A673 (cell line): Measurements from ENCODE around the gene PI4K2B. TPM values are rescaled to one million over a fixed set of nuclear protein-coding genes. Genes with fewer than 3 reads are reported as not detected.
"Not testable (repeated sequence)": the region's sequence is repeated elsewhere in the genome, so short reads cannot be mapped to it uniquely, and the experiment has no call there.

Experiments used
- BruUV-seq: library from RNA; stranded (reverse); fragments of 400-500 nt; replicated peaks from 2 replicates; lab custom pipeline; 2021; lab: Mats Ljungman, UMichigan
- CTCF ChIA-PET: fragments of 300-600 bp; sonication (Branson Sonifier 250); formaldehyde crosslinking; loops from one replicate; lab custom pipeline; 2022; ENCODE audit warnings: antibody characterized with exemption; lab: Charles Lee
- POLR2A ChIA-PET: fragments of 300-600 bp; sonication (Branson Sonifier 250); formaldehyde crosslinking; loops from one replicate; lab custom pipeline; 2022; ENCODE audit warnings: antibody characterized with exemption; ENCODE audit not compliant: low non-redundant PET; lab: Charles Lee
- DNase-seq: peaks from one replicate; pipeline ENCODE4 v3.0.0-alpha.2; 2015; ENCODE audit warnings: low spot score
- H3K27ac ChIP-seq: fragments of 200-600 bp; sonication (generic); 2 replicates; pipeline ENCODE4 v1.5.1; 2016; ENCODE audit warnings: mixed run types, low read depth, mild to moderate bottlenecking, mixed read lengths, antibody characterized with exemption, low read length; ENCODE audit not compliant: poor library complexity, severe bottlenecking
- H3K27me3 ChIP-seq: fragments of 200-600 bp; sonication (generic); replicated peaks from 2 replicates; pipeline ENCODE4 v1.6.1; 2017; ENCODE audit warnings: mixed run types, low read depth, mild to moderate bottlenecking, mixed read lengths, antibody characterized with exemption, low read length; ENCODE audit not compliant: insufficient read depth, poor library complexity
- H3K36me3 ChIP-seq: fragments of 200-600 bp; sonication (generic); 2 replicates; pipeline ENCODE4 v1.6.1; 2016; ENCODE audit warnings: mixed run types, mild to moderate bottlenecking, mixed read lengths, antibody characterized with exemption, low read length; ENCODE audit not compliant: insufficient read depth, poor library complexity, severe bottlenecking
- H3K4me1 ChIP-seq: fragments of 200-600 bp; sonication (generic); 2 replicates; pipeline ENCODE4 v1.6.1; 2017; ENCODE audit warnings: mixed run types, mild to moderate bottlenecking, mixed read lengths, antibody characterized with exemption, low read length; ENCODE audit not compliant: insufficient read depth, poor library complexity, severe bottlenecking
- H3K4me3 ChIP-seq: fragments of 200-600 bp; sonication (generic); 2 replicates; pipeline ENCODE4 v1.5.1; 2016; ENCODE audit warnings: low read depth, mixed run types, mild to moderate bottlenecking, mixed read lengths, low read length; ENCODE audit not compliant: poor library complexity, severe bottlenecking
- H3K9me3 ChIP-seq: fragments of 200-600 bp; sonication (generic); 2 replicates; pipeline ENCODE4 v1.6.1; 2016; ENCODE audit warnings: mixed run types, low read depth, mild to moderate bottlenecking, mixed read lengths, antibody characterized with exemption, low read length; ENCODE audit not compliant: poor library complexity, severe bottlenecking
- EZH2 ChIP-seq: fragments of 200-600 bp; sonication (generic); IDR thresholded peaks from 2 replicates; pipeline ENCODE4 v1.6.1; 2017; ENCODE audit warnings: borderline replicate concordance, low read depth, mild to moderate bottlenecking, mixed read lengths, antibody characterized with exemption, low read length; ENCODE audit not compliant: poor library complexity, severe bottlenecking
- intact Hi-C: fragments of 100-400 bp; cut with micrococcal nuclease; formaldehyde crosslinking; loops from one replicate; pipeline ENCODE4 v1.10.0; 2022; ENCODE audit not compliant: unreplicated experiment
- total RNA-seq: library from RNA; stranded (reverse); gene quantifications from 2 replicates; pipeline ENCODE4 v1.2.3, GENCODE V29; 2021
- TF ChIP-seq, protein P1 (sequence below): fragments of 300-800, 200-600 bp; sonication (generic); conservative IDR thresholded peaks from 2 replicates; pipeline ENCODE4 v1.5.1; 2017; ENCODE audit warnings: low read depth, mild to moderate bottlenecking, antibody characterized with exemption, low read length, moderate library complexity, mixed read lengths

Gene PI4K2B
- total RNA-seq, 1 experiment from 2014 or later = 13.3 TPM

DNA sequence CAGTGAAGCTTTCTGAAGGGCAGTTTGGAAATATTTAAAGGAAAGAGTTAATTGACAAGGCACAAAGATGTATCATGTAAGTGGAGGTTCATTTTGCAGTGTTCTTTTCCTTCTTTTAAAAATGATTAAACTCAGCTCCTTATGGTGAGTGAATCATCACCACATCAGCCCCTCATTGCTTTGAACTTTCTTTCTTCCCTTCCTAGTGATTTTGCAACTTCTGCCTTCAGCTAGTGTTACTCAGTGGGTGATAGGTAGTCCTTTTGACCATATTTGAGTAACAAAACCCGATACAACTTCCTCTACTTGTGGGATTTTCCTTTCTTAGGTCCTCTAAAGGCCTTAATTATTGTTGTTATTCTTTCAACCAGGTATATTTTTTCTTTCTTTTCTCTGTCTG, 86.9 kb downstream of the PI4K2B start:
- peak; percentile 4 for DNase-seq
- Histone ChIP-seq H3K9me3 (no peaks in the 10 kb centered on the region), H3K27ac (no peak overlapping the region), H3K4me3 (no peak overlapping the region), H3K27me3 (no peaks in the 10 kb centered on the region), H3K4me1 (no peaks in the 10 kb centered on the region), H3K36me3 (no peaks in the 10 kb centered on the region)
- intact Hi-C loops = no loop called here
- POLR2A ChIA-PET = no interaction called here
- CTCF ChIA-PET = interaction anchor here (1.4 kb wide), 1 partner anchor 8 kb away, joined by 8 read pairs; the partner anchor contains the start of gene ZCCHC4
- BruUV-seq = no TSS peak
- no peak for TF ChIP-seq EZH2

DNA sequence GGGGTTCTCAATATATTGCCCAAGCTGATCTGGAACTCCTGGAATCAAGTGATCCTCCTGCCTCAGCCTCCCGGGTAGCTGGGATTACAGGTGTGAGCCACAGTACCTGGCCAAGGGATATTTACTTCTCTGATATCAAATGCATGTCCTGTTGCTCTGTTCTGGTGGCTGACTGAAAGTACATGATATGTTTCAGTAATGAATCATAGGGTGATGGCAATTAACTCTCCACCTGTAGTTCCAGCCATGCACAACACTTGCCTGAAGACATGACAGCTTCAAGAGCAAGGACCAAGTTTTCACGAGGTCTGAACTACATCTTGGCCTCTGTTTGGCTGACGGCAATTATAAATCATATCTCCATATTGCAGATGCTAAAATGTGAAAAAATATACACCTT, 87.9 kb downstream of the PI4K2B start:
- no TSS peak for BruUV-seq
- TF ChIP-seq, protein P1, sequence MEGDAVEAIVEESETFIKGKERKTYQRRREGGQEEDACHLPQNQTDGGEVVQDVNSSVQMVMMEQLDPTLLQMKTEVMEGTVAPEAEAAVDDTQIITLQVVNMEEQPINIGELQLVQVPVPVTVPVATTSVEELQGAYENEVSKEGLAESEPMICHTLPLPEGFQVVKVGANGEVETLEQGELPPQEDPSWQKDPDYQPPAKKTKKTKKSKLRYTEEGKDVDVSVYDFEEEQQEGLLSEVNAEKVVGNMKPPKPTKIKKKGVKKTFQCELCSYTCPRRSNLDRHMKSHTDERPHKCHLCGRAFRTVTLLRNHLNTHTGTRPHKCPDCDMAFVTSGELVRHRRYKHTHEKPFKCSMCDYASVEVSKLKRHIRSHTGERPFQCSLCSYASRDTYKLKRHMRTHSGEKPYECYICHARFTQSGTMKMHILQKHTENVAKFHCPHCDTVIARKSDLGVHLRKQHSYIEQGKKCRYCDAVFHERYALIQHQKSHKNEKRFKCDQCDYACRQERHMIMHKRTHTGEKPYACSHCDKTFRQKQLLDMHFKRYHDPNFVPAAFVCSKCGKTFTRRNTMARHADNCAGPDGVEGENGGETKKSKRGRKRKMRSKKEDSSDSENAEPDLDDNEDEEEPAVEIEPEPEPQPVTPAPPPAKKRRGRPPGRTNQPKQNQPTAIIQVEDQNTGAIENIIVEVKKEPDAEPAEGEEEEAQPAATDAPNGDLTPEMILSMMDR = no peak
- no peak for TF ChIP-seq EZH2
- CTCF ChIA-PET = interaction anchor here (1.4 kb wide), 1 partner anchor 9 kb away, joined by 8 read pairs; the partner anchor contains the start of gene ZCCHC4

DNA sequence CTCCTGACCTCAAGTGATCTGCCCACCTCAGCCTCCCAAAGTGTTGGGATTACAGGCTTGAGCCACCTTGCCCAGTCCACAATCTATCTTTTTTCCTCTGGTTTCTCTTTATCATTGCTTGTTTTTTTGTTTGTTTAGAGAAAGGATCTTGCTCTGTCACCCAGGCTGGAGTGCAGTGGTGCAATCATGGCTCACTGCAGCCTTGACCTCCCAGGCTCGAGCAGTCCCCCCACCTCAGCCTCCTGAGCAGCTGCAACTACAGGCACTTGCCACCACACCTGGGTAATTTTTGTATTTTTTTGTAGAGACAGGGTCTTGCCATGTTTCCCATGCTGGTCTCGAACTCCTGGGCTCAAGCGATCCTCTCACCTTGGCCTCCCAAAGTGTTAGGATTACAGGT, 94.6 kb downstream of the PI4K2B start:
- DNase-seq, intact Hi-C loops, BruUV-seq, POLR2A ChIA-PET, H3K4me1 ChIP-seq, H3K27me3 ChIP-seq, H3K27ac ChIP-seq, CTCF ChIA-PET, H3K4me3 ChIP-seq, H3K9me3 ChIP-seq, H3K36me3 ChIP-seq: not testable (repeated sequence)

More for the DNA sequence above, 87.9 kb downstream of the PI4K2B start:
- no peaks in the 10 kb centered on the region for H3K36me3 ChIP-seq
- H3K27ac ChIP-seq = no peak overlapping the region
- no peak overlapping the region for H3K4me3 ChIP-seq
- no peaks in the 10 kb centered on the region for H3K9me3 ChIP-seq
- no peak for DNase-seq
- intact Hi-C loops = no loop called here
- POLR2A ChIA-PET = no interaction called here
- H3K4me1 ChIP-seq = no peaks in the 10 kb centered on the region
- H3K27me3 ChIP-seq = no peaks in the 10 kb centered on the region

Other genes with a start within 250 kb of the PI4K2B start
- 0.43 TPM in 1 of 2 replicates, not detected in the other for gene LGI2, start 203.1 kb upstream of the PI4K2B start, total RNA-seq
- gene SEPSECS, start 73.6 kb upstream of the PI4K2B start, total RNA-seq = 11.6 and 12.9 TPM in 2 replicates
- 17.7 and 18.0 TPM in 2 replicates for gene ZCCHC4, start 78.7 kb downstream of the PI4K2B start, total RNA-seq
- gene ANAPC4, start 143.2 kb downstream of the PI4K2B start, total RNA-seq = 37.9 and 42.8 TPM in 2 replicates